ENCODE data around the gene FOXD1.
"Not testable (repeated sequence)": the region's sequence is repeated elsewhere in the genome, so short reads cannot be mapped to it uniquely, and the experiment has no call there.

The FOXD1 gene

DNA sequence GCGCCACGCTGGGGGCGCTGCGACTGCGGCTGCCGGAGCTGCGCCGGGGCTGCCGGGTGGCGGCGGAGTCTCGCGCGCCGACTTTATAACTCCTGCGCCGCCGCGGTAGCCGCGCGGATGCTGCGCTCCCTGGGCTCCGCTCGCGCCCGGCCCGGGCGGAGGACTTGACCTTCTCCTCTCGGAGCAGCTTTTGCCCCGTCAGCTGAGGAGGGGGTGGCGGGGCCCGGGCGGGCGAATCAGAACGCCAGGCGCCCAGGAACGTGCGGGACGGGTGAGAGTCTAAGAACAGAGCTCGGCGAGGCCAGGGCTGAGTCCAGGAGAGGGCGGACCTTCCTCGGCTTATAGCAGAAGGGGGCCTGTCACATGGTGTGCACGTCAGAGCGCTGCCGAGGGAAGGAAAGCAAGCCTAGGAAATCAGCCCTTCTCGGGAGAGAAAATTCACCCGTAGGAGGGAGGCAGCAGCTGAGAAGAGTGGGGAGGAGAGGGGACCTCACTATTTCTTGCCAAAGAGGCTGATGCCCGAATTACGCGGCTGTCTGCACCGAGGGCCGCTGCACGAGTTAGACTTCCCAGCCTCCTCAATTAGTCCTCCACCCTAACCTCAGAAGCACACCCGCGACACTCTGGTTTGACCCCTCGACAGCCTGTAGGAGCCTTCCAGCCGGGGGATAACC, at the start of gene FOXD1:
Gene FOXD1, minus strand, starts transcription at position 315 of the 674 bp plus-strand sequence. CDS start 415 bp downstream, outside the sequence.
- H3K9ac ChIP-seq (ENCODE audit: low read length): no peak within 1 kb of the TSS
- H3K27me3 ChIP-seq (ENCODE audit: control insufficient read depth in 1 of 2, insufficient read depth in 2 of 2, low read length in 2 of 2): peaks cover 78 to 90% of the 10 kb centered on the region in 2 donors
- no peak within 1 kb of the TSS for H3K27ac ChIP-seq (ENCODE audit: low read depth, low read length)
- peaks cover 6% of the 10 kb centered on the region for H3K9me3 ChIP-seq (ENCODE audit: low read length)
- peak within 1 kb of the TSS in 1 of 2 donors; percentile 21 for H3K4me3 ChIP-seq (ENCODE audit: low read depth in 1 of 2, low read length in 2 of 2)
- peaks cover 14% of the 10 kb centered on the region for H3K4me1 ChIP-seq (ENCODE audit: insufficient read depth, low read length)
- no peaks in the 10 kb centered on the region for H3K36me3 ChIP-seq (ENCODE audit: insufficient read depth, low read length)

DNA sequence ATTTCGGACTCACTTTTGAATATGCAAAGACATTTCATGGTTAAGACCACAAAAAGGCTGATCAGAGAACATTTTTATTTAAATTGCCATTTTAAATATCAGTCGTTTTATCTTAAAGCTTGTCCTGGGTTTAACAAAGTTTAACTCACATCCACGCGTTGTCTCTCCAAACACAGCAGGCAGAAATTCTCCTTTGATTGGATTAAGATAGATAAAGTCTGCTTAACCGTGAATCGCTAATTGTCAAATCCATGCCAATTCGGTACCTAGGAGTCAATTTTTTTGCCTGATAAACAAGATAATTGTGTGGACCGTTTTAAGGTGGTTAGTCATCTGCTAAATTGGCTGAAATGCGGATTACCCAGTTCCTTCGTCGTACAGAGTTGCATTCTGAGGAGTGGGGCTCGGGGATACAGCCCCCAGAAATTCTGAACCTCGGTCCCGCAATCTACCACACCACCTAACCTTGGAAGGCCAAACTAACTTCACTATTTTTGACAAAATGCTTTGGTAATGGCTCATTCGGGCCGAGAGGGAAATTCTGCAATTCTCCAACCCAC, 49.0 kb upstream of the FOXD1 start:
- H3K27ac ChIP-seq (ENCODE audit: low read depth, low read length): peak overlapping the region; percentile 94
- peak overlapping the region; percentile 83 for H3K9ac ChIP-seq (ENCODE audit: low read length)
- H3K27me3 ChIP-seq (ENCODE audit: control insufficient read depth in 1 of 2, insufficient read depth in 2 of 2, low read length in 2 of 2): peaks cover 0 to 3% of the 10 kb centered on the region in 2 donors
- H3K4me3 ChIP-seq (ENCODE audit: low read depth in 1 of 2, low read length in 2 of 2): peak overlapping the region; percentile 81
- H3K9me3 ChIP-seq (ENCODE audit: low read length): no peaks in the 10 kb centered on the region
- peaks cover 28% of the 10 kb centered on the region for H3K4me1 ChIP-seq (ENCODE audit: insufficient read depth, low read length)
- peaks cover 6% of the 10 kb centered on the region for H3K36me3 ChIP-seq (ENCODE audit: insufficient read depth, low read length)

DNA sequence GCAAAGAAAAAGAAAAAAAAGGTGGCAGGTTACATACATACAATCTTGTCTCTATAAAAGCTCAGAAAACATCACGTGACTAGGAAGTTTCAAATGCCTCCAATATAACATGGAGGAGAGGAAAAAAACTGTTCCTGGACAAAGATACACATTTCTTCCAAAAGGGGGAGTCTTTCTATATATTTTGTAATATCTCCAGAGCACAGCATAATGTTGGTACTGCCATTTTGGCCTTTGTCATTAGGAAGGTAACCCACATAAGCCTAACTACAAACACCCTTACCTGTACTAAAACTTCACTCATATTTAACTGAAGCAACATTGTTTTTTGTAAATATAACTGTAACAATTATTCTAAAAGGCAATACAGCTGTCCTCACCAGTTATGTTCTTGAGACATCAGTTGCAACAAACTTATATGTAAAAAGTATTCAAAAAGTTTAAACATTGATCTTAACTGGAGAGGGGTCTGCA, 48.4 kb upstream of the FOXD1 start:
- Histone ChIP-seq H3K4me1 (ENCODE audit: insufficient read depth, low read length) (peaks cover 28% of the 10 kb centered on the region), H3K27ac (ENCODE audit: low read depth, low read length) (no peak overlapping the region), H3K9me3 (ENCODE audit: low read length) (no peaks in the 10 kb centered on the region), H3K36me3 (ENCODE audit: insufficient read depth, low read length) (no peaks in the 10 kb centered on the region), H3K27me3 (ENCODE audit: control insufficient read depth in 1 of 2, insufficient read depth in 2 of 2, low read length in 2 of 2) (peaks cover 0 to 3% of the 10 kb centered on the region in 2 donors), H3K9ac (ENCODE audit: low read length) (no peak overlapping the region), H3K4me3 (ENCODE audit: low read depth in 1 of 2, low read length in 2 of 2) (peak overlapping the region in 1 of 2 donors; percentile 81)

DNA sequence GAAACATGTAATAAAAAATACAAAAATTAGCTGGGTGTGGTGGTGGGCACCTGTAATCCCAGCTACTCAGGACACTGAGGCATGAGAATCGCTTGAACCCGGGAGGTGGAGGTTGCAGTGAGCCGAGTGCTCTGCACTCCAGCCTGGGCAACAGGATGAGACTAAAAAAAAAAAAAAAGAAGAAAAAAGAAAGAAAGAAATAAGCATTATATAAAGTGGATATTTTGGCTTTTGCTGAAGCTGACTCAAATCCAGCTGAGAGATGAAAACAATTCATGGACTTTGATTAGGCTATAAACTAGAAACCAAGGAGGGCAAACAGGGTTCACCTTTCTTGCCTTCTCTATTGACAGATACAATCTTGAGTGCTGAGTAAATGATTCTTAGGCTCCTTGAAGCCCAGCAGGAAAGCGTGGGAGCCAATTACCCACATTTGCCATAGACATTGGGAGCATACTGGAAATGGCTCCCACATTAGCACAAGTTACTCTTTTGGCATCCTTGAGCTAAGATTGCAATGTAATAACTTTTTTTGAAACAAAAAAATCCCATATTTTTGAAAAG, 47.3 kb upstream of the FOXD1 start:
- Histone ChIP-seq H3K9me3 (ENCODE audit: low read length) (no peaks in the 10 kb centered on the region), H3K4me1 (ENCODE audit: insufficient read depth, low read length) (peaks cover 24% of the 10 kb centered on the region), H3K27me3 (ENCODE audit: control insufficient read depth in 1 of 2, insufficient read depth in 2 of 2, low read length in 2 of 2) (peaks cover 0 to 3% of the 10 kb centered on the region in 2 donors), H3K9ac (ENCODE audit: low read length) (no peak overlapping the region), H3K36me3 (ENCODE audit: insufficient read depth, low read length) (no peaks in the 10 kb centered on the region), H3K27ac (ENCODE audit: low read depth, low read length) (no peak overlapping the region), H3K4me3 (ENCODE audit: low read depth in 1 of 2, low read length in 2 of 2) (no peak overlapping the region)

DNA sequence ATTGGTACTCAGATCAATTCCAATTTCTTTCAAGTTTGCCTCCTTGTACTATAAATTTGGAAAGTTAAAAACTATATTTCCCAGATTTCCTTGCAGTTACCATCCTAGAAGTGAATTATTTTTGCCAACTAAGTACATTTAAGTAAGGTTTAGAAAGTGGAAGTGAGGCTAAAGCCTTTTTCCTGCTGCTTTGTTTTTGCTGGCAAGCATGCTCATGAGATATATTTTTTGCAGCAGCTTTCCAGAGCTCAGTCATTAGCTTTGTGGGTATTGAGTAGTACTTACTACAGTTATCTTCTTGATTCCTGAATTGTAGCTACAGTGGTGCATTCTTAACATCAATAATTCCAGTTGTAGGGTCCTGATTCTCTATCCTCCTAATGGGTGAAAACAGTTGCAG, 46.1 kb upstream of the FOXD1 start:
- H3K36me3 ChIP-seq (ENCODE audit: insufficient read depth, low read length): no peaks in the 10 kb centered on the region
- H3K27me3 ChIP-seq (ENCODE audit: control insufficient read depth in 1 of 2, insufficient read depth in 2 of 2, low read length in 2 of 2): peaks cover 0 to 3% of the 10 kb centered on the region in 2 donors
- no peak overlapping the region for H3K27ac ChIP-seq (ENCODE audit: low read depth, low read length)
- no peak overlapping the region for H3K9ac ChIP-seq (ENCODE audit: low read length)
- peaks cover 13% of the 10 kb centered on the region for H3K4me1 ChIP-seq (ENCODE audit: insufficient read depth, low read length)
- H3K4me3 ChIP-seq (ENCODE audit: low read depth in 1 of 2, low read length in 2 of 2): no peak overlapping the region
- H3K9me3 ChIP-seq (ENCODE audit: low read length): no peaks in the 10 kb centered on the region

DNA sequence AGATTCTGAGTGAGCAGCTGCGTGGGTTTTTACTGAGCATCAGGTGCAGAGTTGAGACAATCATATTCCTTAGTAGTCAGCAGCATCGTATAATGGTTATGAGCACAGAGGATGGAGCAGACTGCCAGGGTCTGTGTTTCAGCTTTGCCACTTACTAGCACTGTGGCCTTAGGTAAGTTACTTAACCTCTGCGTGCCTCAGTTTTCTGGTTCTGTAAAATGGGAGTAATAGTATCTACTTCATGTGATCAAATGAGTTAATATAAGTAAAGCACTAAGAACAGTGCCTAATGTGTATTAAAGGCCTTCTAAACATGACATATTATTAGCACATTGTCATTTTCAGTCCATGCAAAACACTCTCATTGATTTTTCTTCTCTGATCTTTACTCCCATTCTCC, 44.8 kb upstream of the FOXD1 start:
- no peak overlapping the region for H3K4me3 ChIP-seq (ENCODE audit: low read depth in 1 of 2, low read length in 2 of 2)
- no peak overlapping the region for H3K27ac ChIP-seq (ENCODE audit: low read depth, low read length)
- no peak overlapping the region for H3K9ac ChIP-seq (ENCODE audit: low read length)
- peaks cover 7% of the 10 kb centered on the region for H3K4me1 ChIP-seq (ENCODE audit: insufficient read depth, low read length)
- H3K36me3 ChIP-seq (ENCODE audit: insufficient read depth, low read length): no peaks in the 10 kb centered on the region
- H3K9me3 ChIP-seq (ENCODE audit: low read length): no peaks in the 10 kb centered on the region
- peaks cover 0 to 3% of the 10 kb centered on the region in 2 donors for H3K27me3 ChIP-seq (ENCODE audit: control insufficient read depth in 1 of 2, insufficient read depth in 2 of 2, low read length in 2 of 2)

DNA sequence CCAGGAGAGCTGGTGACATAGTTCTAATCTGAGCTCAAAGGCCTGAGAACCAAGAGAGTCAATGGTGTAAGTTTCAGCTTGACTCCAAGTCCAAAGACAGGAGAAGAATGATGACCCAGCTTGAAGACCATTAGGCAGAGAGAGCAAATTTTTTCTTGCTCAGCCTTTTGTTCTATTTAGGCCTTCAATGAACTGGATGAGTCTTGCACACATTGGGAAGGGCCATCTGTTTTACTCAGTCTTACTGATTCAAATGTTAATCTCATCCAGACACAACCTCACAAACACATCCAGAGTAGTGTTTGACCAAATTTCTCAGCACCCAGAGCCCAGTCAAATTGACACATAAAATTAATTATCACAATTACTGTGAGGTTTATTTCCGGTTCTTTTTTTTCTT, 42.6 kb upstream of the FOXD1 start:
- Histone ChIP-seq H3K27me3 (ENCODE audit: control insufficient read depth in 1 of 2, insufficient read depth in 2 of 2, low read length in 2 of 2) (peaks cover 0 to 3% of the 10 kb centered on the region in 2 donors), H3K4me1 (ENCODE audit: insufficient read depth, low read length) (no peaks in the 10 kb centered on the region), H3K9ac (ENCODE audit: low read length) (no peak overlapping the region), H3K27ac (ENCODE audit: low read depth, low read length) (no peak overlapping the region), H3K4me3 (ENCODE audit: low read depth in 1 of 2, low read length in 2 of 2) (no peak overlapping the region), H3K36me3 (ENCODE audit: insufficient read depth, low read length) (no peaks in the 10 kb centered on the region), H3K9me3 (ENCODE audit: low read length) (no peaks in the 10 kb centered on the region)

DNA sequence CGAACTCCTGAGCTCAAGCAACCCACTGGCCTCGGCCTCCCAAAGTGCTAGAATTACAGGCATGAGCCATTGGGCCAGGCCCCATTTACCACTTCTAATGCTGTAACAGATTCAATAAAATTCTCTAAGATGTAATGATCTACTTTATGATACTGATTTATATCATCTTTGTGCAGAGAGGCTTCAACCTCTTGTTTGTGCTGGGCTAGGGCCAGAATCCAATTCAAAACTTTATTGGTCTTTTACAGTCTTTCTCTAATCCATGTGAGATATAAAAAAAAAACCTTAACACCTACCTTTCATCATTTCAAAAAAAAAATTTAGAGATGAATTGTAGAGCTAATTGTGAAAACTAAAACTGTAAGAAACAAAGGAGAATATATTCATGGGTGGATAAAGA, 41.5 kb upstream of the FOXD1 start:
- H3K27ac ChIP-seq (ENCODE audit: low read depth, low read length): no peak overlapping the region
- no peak overlapping the region for H3K9ac ChIP-seq (ENCODE audit: low read length)
- no peaks in the 10 kb centered on the region for H3K36me3 ChIP-seq (ENCODE audit: insufficient read depth, low read length)
- no peak overlapping the region for H3K4me3 ChIP-seq (ENCODE audit: low read depth in 1 of 2, low read length in 2 of 2)
- H3K4me1 ChIP-seq (ENCODE audit: insufficient read depth, low read length): no peaks in the 10 kb centered on the region
- H3K9me3 ChIP-seq (ENCODE audit: low read length): no peaks in the 10 kb centered on the region
- H3K27me3 ChIP-seq (ENCODE audit: control insufficient read depth in 1 of 2, insufficient read depth in 2 of 2, low read length in 2 of 2): peaks cover 0 to 3% of the 10 kb centered on the region in 2 donors

DNA sequence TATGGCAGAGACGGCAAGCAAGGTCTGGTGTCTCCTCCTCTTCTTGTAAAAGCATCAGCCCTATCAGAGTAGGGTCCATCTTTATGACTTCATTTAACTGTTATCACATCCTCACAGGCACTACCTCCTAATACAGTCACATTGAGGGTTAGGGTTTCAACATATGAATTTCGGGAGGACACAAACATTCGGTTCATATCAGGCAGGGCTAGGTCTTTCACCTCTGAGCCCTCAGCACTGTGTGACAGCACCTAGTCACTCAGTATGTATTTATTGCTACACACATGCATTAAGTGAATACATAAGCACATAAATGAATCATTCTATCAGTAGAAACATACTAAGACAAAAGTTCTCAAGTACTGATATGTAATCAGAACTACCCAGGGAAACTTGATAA, 40.2 kb upstream of the FOXD1 start:
- Histone ChIP-seq H3K9ac (ENCODE audit: low read length) (no peak overlapping the region), H3K36me3 (ENCODE audit: insufficient read depth, low read length) (no peaks in the 10 kb centered on the region), H3K27ac (ENCODE audit: low read depth, low read length) (no peak overlapping the region), H3K4me1 (ENCODE audit: insufficient read depth, low read length) (no peaks in the 10 kb centered on the region), H3K27me3 (ENCODE audit: control insufficient read depth in 1 of 2, insufficient read depth in 2 of 2, low read length in 2 of 2) (peaks cover 0 to 3% of the 10 kb centered on the region in 2 donors), H3K4me3 (ENCODE audit: low read depth in 1 of 2, low read length in 2 of 2) (no peak overlapping the region), H3K9me3 (ENCODE audit: low read length) (no peaks in the 10 kb centered on the region)

DNA sequence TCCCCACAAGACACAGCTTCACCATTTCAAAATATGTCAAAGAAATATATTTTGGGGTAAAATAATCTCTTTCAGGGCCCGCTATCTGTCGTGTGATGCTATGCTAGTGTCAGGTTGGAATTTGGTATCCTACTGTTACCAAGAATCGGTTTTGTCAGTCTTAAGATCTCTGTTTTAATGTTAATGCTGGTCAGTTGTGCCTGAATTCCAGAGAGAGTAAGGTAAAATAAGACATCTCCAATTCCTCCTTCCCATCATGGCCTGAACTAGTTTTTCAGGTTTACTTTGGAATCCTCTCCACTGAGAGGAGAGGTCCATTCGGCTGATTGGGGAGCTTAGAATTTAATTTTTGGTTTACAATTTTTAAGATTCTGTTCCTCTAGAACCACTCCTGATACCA, 39.2 kb upstream of the FOXD1 start:
- no peaks in the 10 kb centered on the region for H3K36me3 ChIP-seq (ENCODE audit: insufficient read depth, low read length)
- H3K27me3 ChIP-seq (ENCODE audit: control insufficient read depth in 1 of 2, insufficient read depth in 2 of 2, low read length in 2 of 2): no peaks in the 10 kb centered on the region
- H3K9ac ChIP-seq (ENCODE audit: low read length): no peak overlapping the region
- no peak overlapping the region for H3K4me3 ChIP-seq (ENCODE audit: low read depth in 1 of 2, low read length in 2 of 2)
- no peak overlapping the region for H3K27ac ChIP-seq (ENCODE audit: low read depth, low read length)
- no peaks in the 10 kb centered on the region for H3K9me3 ChIP-seq (ENCODE audit: low read length)
- no peaks in the 10 kb centered on the region for H3K4me1 ChIP-seq (ENCODE audit: insufficient read depth, low read length)

DNA sequence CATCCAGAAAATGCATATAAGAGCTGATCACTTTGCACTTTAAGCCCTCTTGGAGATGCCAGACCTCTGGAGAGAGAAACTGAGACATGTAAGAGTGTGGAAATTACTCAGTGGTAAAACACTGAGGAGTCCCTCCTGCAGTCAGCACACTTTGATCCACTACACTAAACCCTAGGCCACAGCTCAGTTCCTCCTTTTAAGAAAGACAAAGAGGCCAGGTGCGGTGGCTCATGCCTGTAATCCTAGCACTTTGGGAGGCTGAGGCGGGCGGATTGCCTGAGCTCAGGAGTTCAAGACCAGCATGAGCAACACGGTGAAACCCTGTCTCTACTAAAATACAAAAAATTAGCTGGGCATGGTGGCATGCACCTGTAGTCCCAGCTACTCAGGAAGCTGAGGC, 38.7 kb upstream of the FOXD1 start:
- H3K9ac ChIP-seq (ENCODE audit: low read length); H3K9me3 ChIP-seq (ENCODE audit: low read length); H3K4me1 ChIP-seq (ENCODE audit: insufficient read depth, low read length); H3K4me3 ChIP-seq (ENCODE audit: low read depth in 1 of 2, low read length in 2 of 2); H3K36me3 ChIP-seq (ENCODE audit: insufficient read depth, low read length); H3K27me3 ChIP-seq (ENCODE audit: control insufficient read depth in 1 of 2, insufficient read depth in 2 of 2, low read length in 2 of 2); H3K27ac ChIP-seq (ENCODE audit: low read depth, low read length): not testable (repeated sequence)

All from muscle layer of colon (tissue), 2 donors.